GM12878 (cell line): ENCODE results near the gene TMEM171. TPM values are rescaled to one million over a fixed set of nuclear protein-coding genes. Genes with fewer than 3 reads are reported as not detected.

Experiments
- ATAC-seq: fragments of 200-7000 bp; cut with Tn5 transposase; 3 replicates; pipeline ENCODE4 v1.9.1; 2020; ENCODE audit warnings: mild to moderate bottlenecking, moderate library complexity
- BruUV-seq: library from RNA; stranded (reverse); fragments of 400-500 nt; replicated peaks from 2 replicates; lab custom pipeline; 2021; lab: Mats Ljungman, UMichigan
- CTCF ChIA-PET: fragments of 300-600 bp; sonication (Branson Sonifier 250); formaldehyde crosslinking; extraction: SDS; loops from one replicate; lab custom pipeline; 2021; ENCODE audit warnings: inconsistent platforms; lab: Yijun Ruan, JAX
- POLR2A ChIA-PET: fragments of 350-600 bp; formaldehyde crosslinking; extraction: SDS; loops from one replicate; lab custom pipeline; 2021; ENCODE audit warnings: inconsistent platforms; lab: Charles Lee
- RAD21 ChIA-PET: fragments of 300-600 bp; sonication (Branson Sonifier 250); formaldehyde crosslinking; loops from one replicate; lab custom pipeline; 2023; ENCODE audit warnings: antibody characterized with exemption; ENCODE audit not compliant: unreplicated experiment; lab: Charles Lee
- SMC1A ChIA-PET: fragments of 300-600 bp; sonication (Branson Sonifier 250); formaldehyde crosslinking; loops from one replicate; lab custom pipeline; 2023; ENCODE audit not compliant: unreplicated experiment, uncharacterized antibody; lab: Charles Lee
- DNase-seq: peaks from one replicate; pipeline ENCODE4 v3.0.0-alpha.2; 2011; ENCODE audit warnings: low read depth, low spot score
- FAIRE-seq: peaks from 3 replicates; lab custom pipeline; 2011; peaks lifted over from hg19 to GRCh38; lab: Jason Lieb, UNC
- H2AFZ ChIP-seq: 2 replicates; pipeline ENCODE4 v1.6.0; 2011; ENCODE audit warnings: low read depth, low read length, control low read depth; ENCODE audit not compliant: control insufficient read depth
- H3K27ac ChIP-seq: 2 replicates; pipeline ENCODE4 v1.5.1; 2011; ENCODE audit warnings: control low read depth; ENCODE audit not compliant: control insufficient read depth, insufficient read depth
- H3K27me3 ChIP-seq, 2 experiments: replicated peaks in 1 of 2; 2 replicates each; pipeline versions ENCODE4 v1.6.0 to v1.6.1; 2011; ENCODE audit warnings: low read length in 1 of 2; ENCODE audit not compliant: control insufficient read depth in 2 of 2, insufficient read depth in 2 of 2
- H3K36me3 ChIP-seq, 2 experiments: 2 replicates each; pipeline ENCODE4 v1.5.1; 2011; ENCODE audit warnings: low read length in 1 of 2; ENCODE audit not compliant: control insufficient read depth in 2 of 2, insufficient read depth in 2 of 2
- H3K4me1 ChIP-seq: 2 replicates; pipeline ENCODE4 v1.6.1; 2011; ENCODE audit warnings: mild to moderate bottlenecking, low read length, moderate library complexity, mixed read lengths; ENCODE audit not compliant: control insufficient read depth, insufficient read depth
- H3K4me2 ChIP-seq: 2 replicates; pipeline ENCODE4 v1.6.0; 2011; ENCODE audit warnings: control low read depth; ENCODE audit not compliant: control insufficient read depth, insufficient read depth
- H3K4me3 ChIP-seq: fragments of 200-600 bp; sonication (generic); 2 replicates; pipeline ENCODE4 v1.5.1; 2016
- H3K79me2 ChIP-seq: 2 replicates; pipeline ENCODE4 v1.6.0; 2011; ENCODE audit warnings: low read length; ENCODE audit not compliant: control insufficient read depth, insufficient read depth
- H3K9ac ChIP-seq: 2 replicates; pipeline ENCODE4 v1.8.0; 2011; ENCODE audit warnings: low read length, control low read depth, mixed read lengths; ENCODE audit not compliant: control insufficient read depth, insufficient read depth
- H3K9me3 ChIP-seq: replicated peaks from 3 replicates; pipeline ENCODE4 v1.5.1; 2011; ENCODE audit warnings: mild to moderate bottlenecking, low read length; ENCODE audit not compliant: control insufficient read depth, insufficient read depth
- H4K20me1 ChIP-seq: 2 replicates; pipeline ENCODE4 v1.6.0; 2011; ENCODE audit not compliant: control insufficient read depth, insufficient read depth
- BRCA1 ChIP-seq: IDR thresholded peaks from 2 replicates; pipeline ENCODE4 v1.6.1; 2011; ENCODE audit warnings: low read depth, low read length, improper control_type of control experiment
- CREB1 ChIP-seq: IDR thresholded peaks from 2 replicates; pipeline ENCODE4 v1.6.1; 2012; ENCODE audit warnings: low read depth, mild to moderate bottlenecking, inconsistent platforms
- FOXM1 ChIP-seq: IDR thresholded peaks from 2 replicates; pipeline ENCODE4 v1.6.1; 2012; ENCODE audit warnings: low read depth, mild to moderate bottlenecking, inconsistent platforms, low read length, moderate library complexity
- IKZF1 ChIP-seq: fragments of 450-650 bp; conservative IDR thresholded peaks from 2 replicates; pipeline ENCODE4 v1.6.1; 2017; ENCODE audit warnings: antibody characterized with exemption, mild to moderate bottlenecking
- IKZF2 ChIP-seq, 2 experiments: fragments of 450-650 bp; IDR thresholded peaks; 2 replicates each; pipeline ENCODE4 v1.6.1; 2017; ENCODE audit warnings: mild to moderate bottlenecking in 2 of 2, moderate library complexity in 2 of 2
- KDM1A ChIP-seq: fragments of 200-600 bp; sonication (generic); IDR thresholded peaks from 2 replicates; pipeline ENCODE4 v1.6.1; 2016; ENCODE audit warnings: borderline replicate concordance
- LARP7 ChIP-seq: fragments of 450-650 bp; IDR thresholded peaks from 2 replicates; pipeline ENCODE4 v1.6.1; 2017; ENCODE audit warnings: mild to moderate bottlenecking
- SIN3A ChIP-seq: IDR thresholded peaks from 2 replicates; pipeline ENCODE4 v1.6.1; 2012; ENCODE audit warnings: low read depth, low read length, improper control_type of control experiment
- SPI1 ChIP-seq: IDR thresholded peaks from 2 replicates; pipeline ENCODE4 v1.6.1; 2011; ENCODE audit warnings: low read depth, mild to moderate bottlenecking, low read length, moderate library complexity, borderline replicate concordance; ENCODE audit not compliant: insufficient read depth
- TCF7 ChIP-seq: IDR thresholded peaks from 2 replicates; pipeline ENCODE4 v1.6.1; 2014; ENCODE audit warnings: antibody characterized with exemption, borderline replicate concordance
- ZNF622 ChIP-seq: fragments of 450-650 bp; IDR thresholded peaks from 2 replicates; pipeline ENCODE4 v1.6.1; 2017; ENCODE audit warnings: mild to moderate bottlenecking, inconsistent platforms
- ZSCAN29 ChIP-seq: fragments of 450-650 bp; IDR thresholded peaks from 2 replicates; pipeline ENCODE4 v1.6.1; 2017; ENCODE audit warnings: mild to moderate bottlenecking, moderate library complexity
- WGBS: methylation state at CpG from one replicate; pipeline ENCODE4 v1.1.6; 2016; ENCODE audit warnings: low lambda C conversion rate; ENCODE audit not compliant: insufficient replicate concordance, insufficient coverage; ENCODE audit errors: missing lambda C conversion rate; 5-methylcytosine and 5-hydroxymethylcytosine counted together
- in situ Hi-C: fragments of 300-500 bp; cut with MboI; formaldehyde crosslinking; loops from 9 replicates; pipeline ENCODE4 v1.14.3; 2018; ENCODE audit warnings: mixed read lengths
- intact Hi-C: fragments of 100-400 bp; cut with micrococcal nuclease; formaldehyde crosslinking; loops from one replicate; pipeline ENCODE4 v1.14.2; 2022; ENCODE audit not compliant: unreplicated experiment
- polyA plus RNA-seq, 11 experiments: library from polyadenylated mRNA; depleted of rRNA in 4 of 11; unstranded in 6 of 11; stranded (reverse) in 5 of 11; fragments of >200 nt; fragmentation: Nextera tagmentation in 4 of 11; fragmentation: Illumina TruSeq in 1 of 11; extraction: Ambion mirVana in 4 of 11; extraction: Trizol in 1 of 11; gene quantifications; 1 replicate in 1 of 11; 2 replicates in 10 of 11; pipeline versions ENCODE4 v1.2.1 to v1.2.3, GENCODE V29; 2011 to 2016; ENCODE audit warnings: inconsistent platforms in 2 of 11, missing spikeins in 2 of 11, low read depth in 1 of 11
- total RNA-seq, 4 experiments: library from RNA; depleted of rRNA in 3 of 4; stranded (reverse); fragments of >200 nt in 3 of 4; fragmentation: Illumina TruSeq in 1 of 4; extraction: Trizol in 1 of 4; gene quantifications; 2 replicates each; pipeline versions ENCODE4 v1.2.1 to v1.2.3, GENCODE V29; 2013 to 2021

TMEM171 gene
- total and polyA plus RNA-seq, 10 of the 15 experiments (the other 5 are each of a cell fraction or from before 2014, with no cell fraction given) = not detected

DNA sequence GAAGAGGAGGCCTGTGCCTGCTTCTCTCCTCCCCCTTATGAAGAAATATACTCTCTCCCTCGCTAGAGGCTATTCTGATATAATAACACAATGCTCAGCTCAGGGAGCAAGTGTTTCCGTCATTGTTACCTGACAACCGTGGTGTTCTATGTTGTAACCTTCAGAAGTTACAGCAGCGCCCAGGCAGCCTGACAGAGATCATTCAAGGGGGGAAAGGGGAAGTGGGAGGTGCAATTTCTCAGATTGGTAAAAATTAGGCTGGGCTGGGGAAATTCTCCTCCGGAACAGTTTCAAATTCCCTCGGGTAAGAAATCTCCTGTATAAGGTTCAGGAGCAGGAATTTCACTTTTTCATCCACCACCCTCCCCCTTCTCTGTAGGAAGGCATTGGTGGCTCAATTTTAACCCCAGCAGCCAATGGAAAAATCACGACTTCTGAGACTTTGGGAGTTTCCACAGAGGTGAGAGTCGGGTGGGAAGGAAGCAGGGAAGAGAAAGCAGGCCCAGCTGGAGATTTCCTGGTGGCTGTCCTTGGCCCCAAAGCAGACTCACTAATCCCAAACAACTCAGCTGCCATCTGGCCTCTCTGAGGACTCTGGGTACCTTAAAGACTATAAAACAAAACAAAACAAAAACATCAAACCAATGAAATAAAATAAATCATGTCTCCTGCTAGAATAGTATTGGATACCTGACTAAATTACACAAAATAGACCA, 53.9 kb downstream of the TMEM171 start:
- SMC1A ChIA-PET = no interaction called here
- in situ Hi-C loops = no loop called here
- H3K27ac ChIP-seq = no peak overlapping the region
- WGBS = under 1% methylated on average over 8 of the region's 8 CpGs
- no peaks in the 10 kb centered on the region; the same call in 2 of the 3 replicates for H3K9me3 ChIP-seq
- H3K9ac ChIP-seq = no peak overlapping the region
- no peaks in the 10 kb centered on the region for H3K36me3 ChIP-seq
- FAIRE-seq = no peak
- H4K20me1 ChIP-seq = no peaks in the 10 kb centered on the region
- RAD21 ChIA-PET = no interaction called here
- POLR2A ChIA-PET = no interaction called here
- intact Hi-C loops = no loop called here
- no peak overlapping the region for H3K4me3 ChIP-seq
- H3K4me2 ChIP-seq = peak overlapping the region; percentile 42; the same call in 1 of the 2 replicates
- no peak for DNase-seq
- CTCF ChIA-PET = no interaction called here
- H3K4me1 ChIP-seq = no peaks in the 10 kb centered on the region
- TF ChIP-seq ZSCAN29 (no peak), SPI1 (peak; percentile 87), IKZF1 (0 out of 2 replicates have a peak, but pooled peaks have one; percentile 27), IKZF2 (IDR thresholded peaks at IDR 0.05) (0 out of 4 replicates have a peak, but pooled peaks of 1 of the 2 experiments have one; percentile 30)
- peaks cover 2 to 4% of the 10 kb centered on the region in 2 experiments for H3K27me3 ChIP-seq
- ATAC-seq = peak; percentile 62
- no TSS peak for BruUV-seq
- H2AFZ ChIP-seq = no peak overlapping the region
- H3K79me2 ChIP-seq = no peaks in the 10 kb centered on the region

GRCh38 chr5:73176250-73176649, 55.9 kb downstream of the TMEM171 start:
- Histone ChIP-seq H3K9ac (no peak overlapping the region), H3K27ac (no peak overlapping the region), H3K4me3 (no peak overlapping the region), H4K20me1 (no peaks in the 10 kb centered on the region), H3K36me3 (no peaks in the 10 kb centered on the region), H3K4me2 (no peak overlapping the region), H3K4me1 (no peaks in the 10 kb centered on the region), H3K27me3 (peaks cover 0 to 4% of the 10 kb centered on the region in 2 experiments), H3K79me2 (no peaks in the 10 kb centered on the region), H3K9me3 (no peaks in the 10 kb centered on the region; the same call in 2 of the 3 replicates), H2AFZ (no peak overlapping the region)
- intact Hi-C loops = no loop called here
- ChIA-PET SMC1A (interaction anchor here (1.4 kb wide), 1 partner anchor 15 kb away, joined by 3 read pairs; no protein-coding TSS in a partner anchor), RAD21 (no interaction called here), POLR2A (no interaction called here), CTCF (no interaction called here)
- ATAC-seq (no peak), DNase-seq (no peak), FAIRE-seq (no peak)
- in situ Hi-C loops = no loop called here
- WGBS = 44% methylated on average over 2 of the region's 2 CpGs
- no peak for TF ChIP-seq SIN3A
- no peak for TF ChIP-seq FOXM1
- no peak for TF ChIP-seq LARP7
- no peak for TF ChIP-seq CREB1
- no peak for TF ChIP-seq KDM1A
- TF ChIP-seq IKZF2 (IDR thresholded peaks at IDR 0.05) = no peak
- TF ChIP-seq TCF7 = no peak
- no peak for TF ChIP-seq BRCA1
- no peak for TF ChIP-seq ZNF622
- BruUV-seq = no TSS peak
